HG02571 (cell line): ENCODE data around the gene INF2.
"Not testable (repeated sequence)": the region's sequence is repeated elsewhere in the genome, so short reads cannot be mapped to it uniquely, and the experiment has no call there.

ENCODE experiments used
- ATAC-seq: cut with Tn5 transposase; IDR thresholded peaks from one replicate; pipeline ENCODE4 v1.9.1; 2021; ENCODE audit warnings: mild to moderate bottlenecking, moderate library complexity; ENCODE audit not compliant: unreplicated experiment

Gene INF2

GRCh38 chr14:104717646-104718045 lies 28.2 kb downstream of the INF2 start:
- ATAC-seq, result no peak

GRCh38 chr14:104718147-104718546 lies 28.7 kb downstream of the INF2 start:
- no peak for ATAC-seq

DNA sequence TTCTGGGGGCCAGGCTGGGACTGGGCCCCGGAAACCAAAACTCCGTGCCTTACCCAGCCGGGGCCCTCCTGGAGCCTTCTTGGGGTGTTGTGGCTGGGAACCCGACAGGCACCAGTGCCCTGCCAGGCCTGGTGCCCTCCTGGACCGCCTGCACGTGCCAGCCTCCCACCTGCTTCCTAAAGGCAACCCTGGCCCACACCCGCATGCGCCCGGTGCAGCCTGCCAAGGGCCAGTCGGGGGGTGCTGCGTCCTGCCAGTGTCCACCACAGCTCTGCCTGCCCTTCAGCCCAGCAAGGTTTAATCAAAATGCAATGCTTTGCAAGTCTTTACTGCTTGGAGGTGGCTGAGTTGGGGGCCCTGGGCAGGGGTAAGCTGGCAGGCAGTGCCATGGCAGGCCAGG lies 29.5 kb downstream of the INF2 start:
- no peak for ATAC-seq

GRCh38 chr14:104719343-104719742 lies 29.9 kb downstream of the INF2 start:
- ATAC-seq, result no peak

GRCh38 chr14:104721505-104722431 lies 32.4 kb downstream of the INF2 start:
- no peak for ATAC-seq

- ATAC-seq, result no peak
Measured at GRCh38 chr14:104722938-104723650, 33.7 kb downstream of the INF2 start.

DNA sequence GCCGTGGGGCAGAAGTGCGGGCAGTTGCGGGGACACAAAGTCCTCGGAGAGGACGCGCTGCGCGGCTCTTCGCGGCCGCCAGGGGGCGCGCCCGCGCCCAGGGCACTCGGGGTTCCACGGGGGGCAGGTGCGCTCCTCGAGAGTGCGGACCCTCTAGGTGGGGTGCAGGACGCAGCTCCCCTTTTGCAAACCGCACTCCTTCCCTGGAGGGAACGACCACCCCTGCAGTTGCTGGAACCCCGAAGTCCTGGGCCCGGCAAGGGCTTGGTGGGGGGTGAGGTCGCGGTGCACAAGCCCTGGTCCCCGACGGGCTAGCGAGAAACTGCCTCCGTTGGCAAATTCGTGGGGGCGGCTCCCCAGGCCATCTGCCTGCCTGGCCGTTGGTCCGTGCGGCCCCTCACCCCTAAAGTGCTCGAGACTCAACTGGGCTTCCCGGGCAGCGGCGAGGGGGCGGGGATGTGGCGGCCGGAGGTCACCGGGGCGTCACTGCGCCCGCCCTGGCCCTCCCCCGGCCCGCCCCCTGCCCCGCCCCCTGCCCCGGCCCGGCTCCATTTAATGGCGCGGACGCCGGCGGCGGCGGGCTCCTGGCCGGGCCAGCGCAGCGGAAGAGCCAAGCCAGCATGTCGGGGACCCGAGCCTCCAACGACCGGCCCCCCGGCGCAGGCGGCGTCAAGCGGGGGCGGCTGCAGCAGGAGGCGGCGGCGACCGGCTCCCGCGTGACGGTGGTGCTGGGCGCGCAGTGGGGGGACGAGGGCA lies 34.4 kb downstream of the INF2 start, which contains the start of gene ADSS1:
ADSS1 (plus strand) TSS at position 579 of the 756 bp plus-strand sequence; CDS start at position 621, 42 bp downstream.
- ATAC-seq, result peak; percentile 51

GRCh38 chr14:104724407-104724980 lies 35.1 kb downstream of the INF2 start:
- no peak for ATAC-seq

DNA sequence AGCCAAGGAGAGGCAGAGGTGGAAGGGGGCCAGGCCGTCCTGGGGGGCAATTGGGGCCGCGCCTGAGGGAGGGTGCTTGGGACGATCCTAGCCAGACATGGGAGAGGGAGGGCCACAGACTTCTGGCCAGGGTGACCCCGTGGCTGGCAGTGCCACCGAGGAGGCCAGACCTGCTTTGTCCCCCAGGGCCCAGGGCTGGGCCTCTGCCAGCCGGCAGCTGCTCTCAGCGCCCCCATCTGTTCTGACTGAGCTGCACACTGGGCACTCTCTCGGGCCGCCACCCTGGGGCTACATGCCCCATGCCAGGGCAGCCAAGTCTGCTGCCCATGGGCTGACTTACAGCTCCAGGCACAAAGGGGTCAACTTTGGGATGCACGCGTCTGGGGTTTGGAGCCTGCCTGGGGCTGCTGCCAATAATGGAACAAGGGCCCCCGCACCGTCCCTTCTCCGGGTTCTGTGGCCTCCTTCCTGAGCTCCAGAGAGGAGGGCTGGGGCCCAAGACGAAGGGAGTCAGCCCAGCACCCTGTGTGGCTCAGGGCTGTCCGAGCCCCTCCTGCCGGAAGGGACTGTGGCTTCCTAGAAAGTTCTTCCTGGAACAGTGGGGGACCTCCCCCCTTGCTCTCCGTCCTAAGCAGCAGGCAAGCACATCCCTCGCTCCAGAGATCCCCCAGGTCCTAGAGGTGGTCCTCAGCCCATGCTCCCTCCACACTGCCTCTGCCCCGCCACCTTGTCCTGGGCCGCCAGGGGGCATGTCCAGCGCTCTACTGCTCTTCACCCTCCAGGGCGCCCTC lies 35.8 kb downstream of the INF2 start:
- ATAC-seq, result no peak

DNA sequence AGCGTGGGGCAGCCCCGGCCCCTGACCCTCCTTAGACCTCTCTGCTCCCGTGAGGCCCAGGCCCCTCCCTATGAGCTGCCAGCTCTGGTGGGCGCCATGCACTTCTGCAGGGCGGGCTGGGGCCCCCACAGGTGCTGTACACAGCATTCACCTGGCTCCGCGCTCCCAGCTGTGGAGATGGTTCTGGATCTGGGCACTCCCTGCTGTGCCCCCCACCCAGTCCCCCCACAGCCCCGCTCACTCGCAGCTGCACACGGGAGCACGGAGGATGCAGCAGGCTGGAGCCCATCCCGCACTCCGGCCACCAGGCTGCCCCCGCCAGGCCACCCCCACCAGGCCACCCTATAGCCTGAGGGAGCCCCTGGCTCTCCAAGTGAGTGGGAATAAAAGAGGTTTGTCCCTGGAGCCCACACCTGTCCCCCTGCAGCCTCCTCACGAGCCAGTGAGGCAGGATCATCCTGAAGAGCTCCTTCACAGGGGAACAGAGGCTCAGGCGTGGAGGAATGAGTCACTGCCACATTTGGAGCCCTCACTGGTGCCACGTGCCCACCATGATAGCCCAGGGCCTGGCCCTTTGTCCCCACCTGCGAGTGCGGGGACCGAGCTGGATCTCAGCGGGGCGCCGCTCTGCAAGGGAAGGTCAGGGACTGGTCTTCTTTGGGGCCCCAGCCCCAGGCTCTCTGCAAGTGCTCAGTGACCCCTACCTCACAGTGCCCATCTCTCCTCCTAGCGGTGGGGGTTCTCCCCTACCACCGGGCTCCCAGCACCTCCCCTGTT lies 36.5 kb downstream of the INF2 start:
- no peak for ATAC-seq

DNA sequence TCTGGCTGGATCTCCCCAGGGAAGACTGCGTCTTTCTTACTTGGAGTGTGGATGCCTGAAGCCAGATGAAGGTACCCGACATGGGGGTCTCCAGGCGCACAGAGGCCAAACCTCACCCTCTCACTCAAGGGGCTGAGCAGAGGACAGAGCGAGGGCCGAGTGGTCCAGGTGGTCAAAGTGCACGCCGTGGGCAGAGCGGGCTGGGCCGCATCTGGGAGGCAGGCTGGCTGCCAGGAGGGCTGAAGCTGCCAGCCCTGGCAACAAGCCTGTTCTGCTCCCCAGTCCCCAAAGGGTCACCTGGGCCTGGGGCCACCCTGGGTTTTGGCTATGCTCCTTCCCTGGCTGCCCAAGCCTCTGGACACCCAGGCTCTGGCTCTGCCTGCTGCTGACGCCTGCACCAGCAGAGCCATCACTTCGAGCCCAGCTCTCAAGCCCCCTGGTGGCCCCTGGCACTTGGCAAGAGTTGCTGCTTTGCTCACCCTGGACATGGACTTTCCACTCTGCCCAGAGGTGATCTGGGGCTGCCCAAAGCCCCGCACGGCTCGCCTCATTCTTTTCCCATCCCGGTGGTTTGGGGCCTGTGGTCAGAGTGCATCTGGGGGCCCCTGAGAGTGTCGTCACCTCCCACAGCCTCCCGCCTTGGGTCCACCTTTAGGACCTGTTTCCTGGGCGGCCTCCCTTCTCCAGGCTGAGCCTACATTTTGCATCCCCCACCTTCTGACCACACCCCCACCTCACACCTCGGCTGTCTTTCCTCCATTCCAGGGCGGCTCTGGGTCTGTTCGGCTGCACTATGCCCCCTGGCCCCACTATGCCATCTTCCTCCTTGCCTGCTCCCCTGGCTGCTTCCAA lies 37.4 kb downstream of the INF2 start:
- ATAC-seq, result no peak

GRCh38 chr14:104728631-104729030 lies 39.2 kb downstream of the INF2 start:
- no peak for ATAC-seq

- not testable (repeated sequence) for ATAC-seq
Measured at GRCh38 chr14:104729176-104729834, 39.9 kb downstream of the INF2 start.

- ATAC-seq, result no peak
Measured at GRCh38 chr14:104729835-104730181, 40.4 kb downstream of the INF2 start.

DNA sequence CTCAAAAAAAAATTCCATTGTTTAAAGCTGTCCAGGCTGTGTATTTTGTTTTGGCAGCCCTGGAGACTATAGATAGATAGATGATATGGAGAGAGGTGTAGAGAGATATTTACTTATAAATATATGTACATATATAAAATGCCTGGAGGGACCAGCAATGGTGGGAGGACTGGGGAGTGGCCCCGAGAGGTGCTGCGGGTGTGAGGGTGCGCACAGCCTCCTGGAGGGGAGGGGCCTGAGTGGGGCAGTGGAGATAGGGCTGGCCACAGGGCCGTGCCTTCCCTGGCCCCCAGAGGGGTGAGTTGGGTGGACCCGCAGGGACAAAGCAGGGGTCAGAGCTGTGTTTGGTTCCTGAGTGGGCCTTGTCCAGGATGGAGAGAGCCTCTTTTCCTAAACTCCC lies 41.1 kb downstream of the INF2 start:
- ATAC-seq, result no peak

GRCh38 chr14:104731320-104732294 lies 42.2 kb downstream of the INF2 start:
- ATAC-seq, result no peak

GRCh38 chr14:104732355-104732804 lies 43.0 kb downstream of the INF2 start:
- ATAC-seq, result no peak
